ENCODE measurements around the gene FRAT1.

Gene FRAT1

GRCh38 chr10:97363071-97363470, 44.0 kb downstream of the FRAT1 start:
- in situ Hi-C loops (cut with MboI; ENCODE audit: low sequenced_read_pairs), result no loop called here

GRCh38 chr10:97365761-97366351, 46.8 kb downstream of the FRAT1 start:
- in situ Hi-C loops (cut with MboI; ENCODE audit: low sequenced_read_pairs), result no loop called here

- in situ Hi-C loops (cut with MboI; ENCODE audit: low sequenced_read_pairs), result no loop called here
Measured at GRCh38 chr10:97366572-97366971, 47.5 kb downstream of the FRAT1 start.

DNA sequence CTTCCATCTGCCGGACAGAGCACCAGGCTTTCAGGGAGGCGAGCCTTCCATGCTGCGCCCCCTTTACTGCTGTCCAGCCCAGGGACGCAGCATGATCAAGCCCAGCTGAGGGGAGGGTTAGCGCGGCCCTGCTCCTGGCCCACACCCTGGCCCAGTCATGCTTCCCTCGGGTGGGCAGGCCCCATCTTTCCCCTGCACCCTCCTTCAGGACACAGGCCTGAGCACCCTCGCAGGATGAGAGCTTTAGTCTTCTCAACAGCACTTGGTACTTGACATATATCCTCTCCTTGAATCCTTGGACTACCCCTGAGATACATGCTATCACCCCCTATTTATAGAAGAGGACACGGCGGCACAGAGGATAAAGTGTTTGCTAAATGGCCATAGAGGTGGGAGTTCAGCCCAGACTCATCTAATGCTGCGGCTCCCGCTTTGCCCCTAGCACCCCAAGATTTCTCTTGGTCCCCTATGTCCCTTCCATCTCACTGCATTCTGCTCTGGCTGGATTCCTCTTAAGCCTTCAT, 48.1 kb downstream of the FRAT1 start:
- in situ Hi-C loops (cut with MboI; ENCODE audit: low sequenced_read_pairs), result no loop called here

All from HL-60/S4 treated with retinoic acid at 250 ng/mL for 4 days and 3 days (cell line).